GM10248 (cell line): Measurements from ENCODE around the gene SLC30A3.
"Not testable (repeated sequence)": the region's sequence is repeated elsewhere in the genome, so short reads cannot be mapped to it uniquely, and the experiment has no call there.

Experiments used
- CTCF ChIA-PET: fragments of 300-600 bp; sonication (Branson Sonifier 250); formaldehyde crosslinking; extraction: SDS; loops from one replicate; lab custom pipeline; 2021; ENCODE audit warnings: antibody characterized with exemption; lab: Yijun Ruan, JAX
- POLR2A ChIA-PET: fragments of 350-650 bp; sonication (Branson Sonifier 250); formaldehyde crosslinking; extraction: SDS; loops from one replicate; lab custom pipeline; 2020; ENCODE audit warnings: antibody characterized with exemption; lab: Yijun Ruan, JAX
- DNase-seq: peaks from one replicate; pipeline ENCODE4 v3.0.0; 2012; ENCODE audit errors: extremely low spot score
- CTCF ChIP-seq: IDR thresholded peaks from 2 replicates; pipeline ENCODE4 v1.5.1; 2012; ENCODE audit warnings: mild to moderate bottlenecking, low read depth; ENCODE audit errors: extremely low read depth, missing control alignments, control extremely low read depth

Gene SLC30A3

GRCh38 chr2:27270670-27271069 lies 7.8 kb upstream of the SLC30A3 start:
- DNase-seq: no peak
- ChIA-PET POLR2A (no interaction called here), CTCF (interaction anchor here (1.4 to 2.7 kb wide), 4 partner anchors 9 to 174 kb away, joined by 3 to 22 read pairs (median 8); partner anchors contain the start of gene TRIM54)
- no peak for TF ChIP-seq CTCF

DNA sequence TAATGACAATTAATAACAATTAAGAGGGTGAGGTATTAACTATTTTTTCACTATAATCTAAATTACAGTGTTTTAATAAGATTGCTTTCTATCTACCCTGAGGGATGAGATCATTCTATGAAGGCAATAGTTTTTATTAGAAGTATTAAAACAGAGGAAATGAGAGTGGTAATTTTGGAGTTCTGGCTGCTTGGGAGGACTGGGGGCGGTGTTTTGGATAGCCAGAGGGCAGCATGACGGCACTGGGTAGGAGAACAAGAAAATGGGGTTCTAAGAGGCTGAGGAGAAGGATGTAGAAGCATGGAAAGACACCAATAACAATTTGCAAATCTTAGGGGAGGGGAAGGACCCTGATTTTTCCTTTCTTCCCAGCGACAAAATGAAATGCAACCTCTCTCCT lies 7.3 kb upstream of the SLC30A3 start:
- CTCF ChIA-PET: interaction anchor here (1.2 to 2.7 kb wide), 5 partner anchors 10 to 173 kb away, joined by 3 to 22 read pairs (median 6); partner anchors contain the start of gene TRIM54
- DNase-seq: no peak
- no peak for TF ChIP-seq CTCF
- POLR2A ChIA-PET: no interaction called here

GRCh38 chr2:27268296-27268695 lies 5.4 kb upstream of the SLC30A3 start:
- DNase-seq, POLR2A ChIA-PET: not testable (repeated sequence)
- CTCF ChIA-PET: interaction anchor here (1.5 to 6.8 kb wide), 2 partner anchors 12 to 35 kb away, joined by 3 to 99 read pairs; partner anchors contain the start of genes DNAJC5G and TRIM54

- ChIA-PET CTCF (interaction anchor here (1.1 to 6.8 kb wide), 15 partner anchors 9 to 304 kb away, joined by 3 to 99 read pairs (median 4); partner anchors contain the start of genes DNAJC5G, KHK and TRIM54), POLR2A (interaction anchor here (0.7 kb wide), 1 partner anchor 24 kb away, joined by 3 read pairs; no protein-coding TSS in a partner anchor)
- TF ChIP-seq CTCF: no peak
- no peak for DNase-seq
Observed at GRCh38 chr2:27265536-27265870, 2.7 kb upstream of the SLC30A3 start.

DNA sequence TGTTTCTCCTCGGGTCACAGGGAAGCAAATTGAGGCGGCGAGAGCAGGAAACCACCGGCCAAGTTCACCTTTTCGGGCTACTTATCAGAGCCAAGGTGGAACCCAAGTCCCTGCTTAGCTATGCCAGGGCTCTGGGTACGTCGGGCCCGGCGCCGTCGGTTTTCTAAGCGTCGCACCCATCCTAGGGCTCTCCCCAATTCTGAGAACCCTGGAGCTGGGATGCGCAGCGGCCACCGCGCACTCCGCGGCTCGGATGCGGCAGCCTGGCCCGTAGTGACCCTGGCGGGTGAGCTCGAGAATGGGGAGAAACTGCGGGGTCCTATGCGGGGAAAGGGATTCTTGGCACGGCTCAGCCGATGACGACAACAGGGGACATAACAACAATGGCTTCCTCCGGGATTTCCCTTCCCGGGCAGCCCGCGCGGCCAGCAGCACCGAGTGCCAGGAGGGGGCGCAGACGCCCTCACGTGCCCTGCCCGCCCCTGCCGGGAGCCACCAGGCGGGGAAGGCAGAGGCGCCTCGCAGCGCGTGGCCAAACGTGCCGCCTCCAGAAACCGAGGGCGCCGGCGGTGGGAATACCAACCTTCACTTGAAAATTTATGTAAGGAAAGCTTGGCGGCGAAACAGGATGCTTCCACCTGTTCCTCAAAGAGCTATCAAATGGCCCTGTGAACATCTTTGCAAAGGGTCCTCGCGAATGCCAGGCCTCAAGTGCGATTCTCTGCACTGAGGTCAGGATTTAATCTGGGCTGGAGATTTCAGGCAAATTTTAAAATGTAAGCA lies 2.1 kb upstream of the SLC30A3 start:
- TF ChIP-seq CTCF: peak; percentile 61
- POLR2A ChIA-PET: interaction anchor here (0.7 kb wide), 1 partner anchor 24 kb away, joined by 3 read pairs; no protein-coding TSS in a partner anchor
- DNase-seq: peak; percentile 80
- CTCF ChIA-PET: interaction anchor here (1.1 to 6.8 kb wide), 14 partner anchors 8 to 303 kb away, joined by 3 to 99 read pairs (median 5); partner anchors contain the start of genes DNAJC5G, KHK and TRIM54

- POLR2A ChIA-PET: no interaction called here
- DNase-seq: no peak
Observed at GRCh38 chr2:27264253-27264752, 1.5 kb upstream of the SLC30A3 start.

More at GRCh38 chr2:27264253-27264752, 1.5 kb upstream of the SLC30A3 start:
- CTCF ChIA-PET: interaction anchor here (1.1 to 6.8 kb wide), 7 partner anchors 8 to 177 kb away, joined by 3 to 99 read pairs (median 7); partner anchors contain the start of genes DNAJC5G, KHK and TRIM54
- TF ChIP-seq CTCF: no peak
